GM12878 (cell line): ENCODE results near the gene EDEM3. TPM values are rescaled to one million over a fixed set of nuclear protein-coding genes. Genes with fewer than 3 reads are reported as not detected.
A peak's percentile ranks its signal among the peaks of the same experiment; 100 is the strongest.

Source experiments
- ATAC-seq: fragments of 200-7000 bp; cut with Tn5 transposase; 3 replicates; pipeline ENCODE4 v1.9.1; 2020; ENCODE audit warnings: mild to moderate bottlenecking, moderate library complexity
- BruUV-seq: library from RNA; stranded (reverse); fragments of 400-500 nt; replicated peaks from 2 replicates; lab custom pipeline; 2021; lab: Mats Ljungman, UMichigan
- CTCF ChIA-PET: fragments of 300-600 bp; sonication (Branson Sonifier 250); formaldehyde crosslinking; extraction: SDS; loops from one replicate; lab custom pipeline; 2021; ENCODE audit warnings: inconsistent platforms; lab: Yijun Ruan, JAX
- POLR2A ChIA-PET: fragments of 350-600 bp; formaldehyde crosslinking; extraction: SDS; loops from one replicate; lab custom pipeline; 2021; ENCODE audit warnings: inconsistent platforms; lab: Charles Lee
- RAD21 ChIA-PET: fragments of 300-600 bp; sonication (Branson Sonifier 250); formaldehyde crosslinking; loops from one replicate; lab custom pipeline; 2023; ENCODE audit warnings: antibody characterized with exemption; ENCODE audit not compliant: unreplicated experiment; lab: Charles Lee
- SMC1A ChIA-PET: fragments of 300-600 bp; sonication (Branson Sonifier 250); formaldehyde crosslinking; loops from one replicate; lab custom pipeline; 2023; ENCODE audit not compliant: unreplicated experiment, uncharacterized antibody; lab: Charles Lee
- DNase-seq: peaks from one replicate; pipeline ENCODE4 v3.0.0-alpha.2; 2011; ENCODE audit warnings: low read depth, low spot score
- FAIRE-seq: peaks from 3 replicates; lab custom pipeline; 2011; peaks lifted over from hg19 to GRCh38; lab: Jason Lieb, UNC
- H2AFZ ChIP-seq: 2 replicates; pipeline ENCODE4 v1.6.0; 2011; ENCODE audit warnings: low read depth, low read length, control low read depth; ENCODE audit not compliant: control insufficient read depth
- H3K27ac ChIP-seq: 2 replicates; pipeline ENCODE4 v1.5.1; 2011; ENCODE audit warnings: control low read depth; ENCODE audit not compliant: control insufficient read depth, insufficient read depth
- H3K27me3 ChIP-seq, 2 experiments: replicated peaks in 1 of 2; 2 replicates each; pipeline versions ENCODE4 v1.6.0 to v1.6.1; 2011; ENCODE audit warnings: low read length in 1 of 2; ENCODE audit not compliant: control insufficient read depth in 2 of 2, insufficient read depth in 2 of 2
- H3K36me3 ChIP-seq, 2 experiments: 2 replicates each; pipeline ENCODE4 v1.5.1; 2011; ENCODE audit warnings: low read length in 1 of 2; ENCODE audit not compliant: control insufficient read depth in 2 of 2, insufficient read depth in 2 of 2
- H3K4me1 ChIP-seq: 2 replicates; pipeline ENCODE4 v1.6.1; 2011; ENCODE audit warnings: mild to moderate bottlenecking, low read length, moderate library complexity, mixed read lengths; ENCODE audit not compliant: control insufficient read depth, insufficient read depth
- H3K4me2 ChIP-seq: 2 replicates; pipeline ENCODE4 v1.6.0; 2011; ENCODE audit warnings: control low read depth; ENCODE audit not compliant: control insufficient read depth, insufficient read depth
- H3K4me3 ChIP-seq: fragments of 200-600 bp; sonication (generic); 2 replicates; pipeline ENCODE4 v1.5.1; 2016
- H3K79me2 ChIP-seq: 2 replicates; pipeline ENCODE4 v1.6.0; 2011; ENCODE audit warnings: low read length; ENCODE audit not compliant: control insufficient read depth, insufficient read depth
- H3K9ac ChIP-seq: 2 replicates; pipeline ENCODE4 v1.8.0; 2011; ENCODE audit warnings: low read length, control low read depth, mixed read lengths; ENCODE audit not compliant: control insufficient read depth, insufficient read depth
- H3K9me3 ChIP-seq: replicated peaks from 3 replicates; pipeline ENCODE4 v1.5.1; 2011; ENCODE audit warnings: mild to moderate bottlenecking, low read length; ENCODE audit not compliant: control insufficient read depth, insufficient read depth
- H4K20me1 ChIP-seq: 2 replicates; pipeline ENCODE4 v1.6.0; 2011; ENCODE audit not compliant: control insufficient read depth, insufficient read depth
- BHLHE40 ChIP-seq, 2 experiments: fragments of 450-650 bp in 1 of 2; IDR thresholded peaks; 2 replicates each; pipeline ENCODE4 v1.6.1; 2011 to 2017; ENCODE audit warnings: low read depth in 2 of 2, borderline replicate concordance in 1 of 2, improper control_type of control experiment in 1 of 2, low read length in 1 of 2, mild to moderate bottlenecking in 1 of 2
- CTCF ChIP-seq, 3 experiments: IDR thresholded peaks in 2 of 3; conservative IDR thresholded peaks in 1 of 3; 2 replicates each; pipeline ENCODE4 v1.5.1; 2011; ENCODE audit warnings: low read depth in 3 of 3, low read length in 3 of 3, mild to moderate bottlenecking in 3 of 3, control low read depth in 2 of 3, moderate library complexity in 2 of 3, inconsistent platforms in 1 of 3, mixed read lengths in 1 of 3; ENCODE audit not compliant: control insufficient read depth in 2 of 3, insufficient read depth in 1 of 3; ENCODE audit errors: extremely low read depth in 1 of 3
- HSF1 ChIP-seq: fragments of 150-350 bp; IDR thresholded peaks from 2 replicates; pipeline ENCODE4 v1.6.1; 2014; ENCODE audit warnings: mild to moderate bottlenecking, low read depth, low read length
- JUNB ChIP-seq: IDR thresholded peaks from 2 replicates; pipeline ENCODE4 v1.6.1; 2016; ENCODE audit warnings: antibody characterized with exemption, mild to moderate bottlenecking
- KAT2A ChIP-seq: conservative IDR thresholded peaks from 2 replicates; pipeline ENCODE4 v1.6.1; 2011; ENCODE audit warnings: low read depth, low read length; ENCODE audit not compliant: control insufficient read depth
- MTA3 ChIP-seq: IDR thresholded peaks from 2 replicates; pipeline ENCODE4 v1.6.1; 2012; ENCODE audit warnings: low read length, inconsistent platforms, borderline replicate concordance
- MXI1 ChIP-seq: fragments of 150-350 bp; IDR thresholded peaks from 2 replicates; pipeline ENCODE4 v1.6.1; 2011; ENCODE audit warnings: low read depth, mild to moderate bottlenecking, inconsistent platforms, low read length, improper control_type of control experiment
- NFIC ChIP-seq: IDR thresholded peaks from 2 replicates; pipeline ENCODE4 v1.6.1; 2012; ENCODE audit warnings: low read depth, mild to moderate bottlenecking, inconsistent platforms, low read length, moderate library complexity
- POLR2AphosphoS5 ChIP-seq: IDR thresholded peaks from 2 replicates; pipeline ENCODE4 v1.6.1; 2011; ENCODE audit warnings: mild to moderate bottlenecking, low read length, inconsistent platforms
- POU2F2 ChIP-seq: IDR thresholded peaks from 3 replicates; pipeline ENCODE4 v1.6.1; 2011; ENCODE audit warnings: low read depth, mild to moderate bottlenecking, low read length, borderline replicate concordance
- RUNX3 ChIP-seq: IDR thresholded peaks from 2 replicates; pipeline ENCODE4 v1.6.1; 2012; ENCODE audit warnings: low read length, inconsistent platforms
- SRF ChIP-seq, 2 experiments: IDR thresholded peaks; 2 replicates each; pipeline ENCODE4 v1.6.1; 2011; ENCODE audit warnings: low read depth in 2 of 2, low read length in 2 of 2, mild to moderate bottlenecking in 1 of 2, moderate library complexity in 1 of 2
- ZNF217 ChIP-seq: fragments of 450-650 bp; IDR thresholded peaks from 2 replicates; pipeline ENCODE4 v1.6.1; 2017; ENCODE audit warnings: antibody characterized with exemption, mild to moderate bottlenecking
- WGBS: methylation state at CpG from one replicate; pipeline ENCODE4 v1.1.6; 2016; ENCODE audit warnings: low lambda C conversion rate; ENCODE audit not compliant: insufficient replicate concordance, insufficient coverage; ENCODE audit errors: missing lambda C conversion rate; 5-methylcytosine and 5-hydroxymethylcytosine counted together
- in situ Hi-C: fragments of 300-500 bp; cut with MboI; formaldehyde crosslinking; loops from 9 replicates; pipeline ENCODE4 v1.14.3; 2018; ENCODE audit warnings: mixed read lengths
- intact Hi-C: fragments of 100-400 bp; cut with micrococcal nuclease; formaldehyde crosslinking; loops from one replicate; pipeline ENCODE4 v1.14.2; 2022; ENCODE audit not compliant: unreplicated experiment
- polyA plus RNA-seq, 11 experiments: library from polyadenylated mRNA; depleted of rRNA in 4 of 11; unstranded in 6 of 11; stranded (reverse) in 5 of 11; fragments of >200 nt; fragmentation: Nextera tagmentation in 4 of 11; fragmentation: Illumina TruSeq in 1 of 11; extraction: Ambion mirVana in 4 of 11; extraction: Trizol in 1 of 11; gene quantifications; 1 replicate in 1 of 11; 2 replicates in 10 of 11; pipeline versions ENCODE4 v1.2.1 to v1.2.3, GENCODE V29; 2011 to 2016; ENCODE audit warnings: inconsistent platforms in 2 of 11, missing spikeins in 2 of 11, low read depth in 1 of 11
- total RNA-seq, 4 experiments: library from RNA; depleted of rRNA in 3 of 4; stranded (reverse); fragments of >200 nt in 3 of 4; fragmentation: Illumina TruSeq in 1 of 4; extraction: Trizol in 1 of 4; gene quantifications; 2 replicates each; pipeline versions ENCODE4 v1.2.1 to v1.2.3, GENCODE V29; 2013 to 2021
- TF ChIP-seq, protein P1 (sequence below): fragments of 450-650 bp; formaldehyde crosslinking; IDR thresholded peaks from 2 replicates; pipeline ENCODE4 v1.5.0; 2022; ENCODE audit warnings: mild to moderate bottlenecking, missing genetic modification characterization

EDEM3 gene
- total and polyA plus RNA-seq, 10 of the 15 experiments (the other 5 are each of a cell fraction or from before 2014, with no cell fraction given) = 6.4 to 19.3 (median 14.3) TPM

DNA sequence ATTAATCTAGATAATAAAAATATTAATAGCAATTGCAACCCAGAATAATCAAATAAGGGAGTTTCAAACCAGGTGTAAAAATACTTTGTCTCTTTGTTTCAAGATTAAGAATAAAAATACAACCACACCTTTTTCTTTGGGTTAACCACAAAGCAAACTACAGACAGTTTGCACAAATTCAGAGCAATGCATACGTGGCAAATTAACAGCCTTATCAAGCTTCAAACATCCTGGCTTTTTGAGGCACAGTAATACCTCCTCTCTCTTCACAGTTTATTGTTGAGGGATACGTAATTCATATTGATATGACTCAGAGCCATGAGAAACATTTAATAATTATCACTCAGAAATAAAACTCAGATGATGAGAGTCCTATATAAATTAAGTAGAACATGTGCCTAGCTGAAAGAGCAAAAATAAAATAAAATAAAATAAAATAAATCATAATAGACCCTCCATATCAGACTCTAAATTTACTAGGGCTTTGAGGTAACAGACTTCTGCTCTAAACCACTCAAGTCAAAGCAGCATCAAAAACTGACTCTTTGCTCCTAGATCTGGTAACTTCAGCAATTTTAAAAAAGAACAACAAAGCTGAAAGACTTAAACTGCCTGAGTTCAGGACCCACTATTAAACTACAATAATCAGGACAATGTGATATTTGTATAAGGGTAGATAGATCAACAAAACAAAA is 11.4 kb downstream of the EDEM3 start:
- H3K79me2 ChIP-seq = peaks cover 14% of the 10 kb centered on the region
- H3K27me3 ChIP-seq = no peaks in the 10 kb centered on the region
- SMC1A ChIA-PET = interaction anchor here (1.4 to 4.4 kb wide), 2 partner anchors 9 to 11 kb away, joined by 3 to 39 read pairs; partner anchors contain the start of gene EDEM3
- no peak overlapping the region for H2AFZ ChIP-seq
- no TSS peak for BruUV-seq
- peak overlapping the region; percentile 71 for H3K27ac ChIP-seq
- H4K20me1 ChIP-seq = no peaks in the 10 kb centered on the region
- POLR2A ChIA-PET = interaction anchor here (0.9 to 1.7 kb wide), 3 partner anchors 8 to 12 kb away, joined by 3 to 13 read pairs (median 3); partner anchors contain the start of gene EDEM3
- peak; percentile 57 for DNase-seq
- peak; percentile 74 for ATAC-seq
- H3K36me3 ChIP-seq = no peaks in the 10 kb centered on the region
- in situ Hi-C loops = loop anchor here (25.0 kb wide), 1 partner anchor 1619 kb away; no protein-coding TSS in a partner anchor
- CTCF ChIA-PET = interaction anchor here (0.8 to 2.2 kb wide), 4 partner anchors 9 to 228 kb away, joined by 3 to 11 read pairs (median 3); no protein-coding TSS in a partner anchor
- intact Hi-C loops = no loop called here
- H3K4me1 ChIP-seq = peaks cover 35% of the 10 kb centered on the region
- H3K4me3 ChIP-seq = 0 out of 2 replicates have a peak overlapping the region, but pooled peaks have one; percentile 35
- H3K9me3 ChIP-seq = no peaks in the 10 kb centered on the region
- FAIRE-seq = no peak
- 13% methylated on average over 2 of the region's 2 CpGs for WGBS
- RAD21 ChIA-PET = interaction anchor here (0.9 to 2.3 kb wide), 4 partner anchors 9 to 425 kb away, joined by 3 to 11 read pairs (median 3); partner anchors contain the start of gene EDEM3
- H3K9ac ChIP-seq = peak overlapping the region; percentile 38; the same call in 1 of the 2 replicates
- H3K4me2 ChIP-seq = peak overlapping the region; percentile 39
- peak; percentile 96 for TF ChIP-seq RUNX3
- peak; percentile 84 for TF ChIP-seq NFIC
- peak; percentile 84 for TF ChIP-seq JUNB
- TF ChIP-seq POLR2AphosphoS5 = no peak
- TF ChIP-seq POU2F2 = peak; percentile 63; the same call in 1 of the 3 replicates
- TF ChIP-seq CTCF (IDR thresholded peaks at IDR 0.05 in 2 of 3, conservative IDR thresholded peaks at IDR 0.05 in 1 of 3; ENCODE audit: control insufficient read depth in 2 of 3, extremely low read depth in 1 of 3, insufficient read depth in 1 of 3, low read depth in 3 of 3, low read length in 3 of 3) = no peak
- TF ChIP-seq HSF1 = no peak
- peak; percentile 45; the same call in 1 of the 2 replicates for TF ChIP-seq ZNF217
- TF ChIP-seq SRF (IDR thresholded peaks at IDR 0.05; ENCODE audit: low read depth in 2 of 2, low read length in 2 of 2) = no peak
- TF ChIP-seq, protein P1, sequence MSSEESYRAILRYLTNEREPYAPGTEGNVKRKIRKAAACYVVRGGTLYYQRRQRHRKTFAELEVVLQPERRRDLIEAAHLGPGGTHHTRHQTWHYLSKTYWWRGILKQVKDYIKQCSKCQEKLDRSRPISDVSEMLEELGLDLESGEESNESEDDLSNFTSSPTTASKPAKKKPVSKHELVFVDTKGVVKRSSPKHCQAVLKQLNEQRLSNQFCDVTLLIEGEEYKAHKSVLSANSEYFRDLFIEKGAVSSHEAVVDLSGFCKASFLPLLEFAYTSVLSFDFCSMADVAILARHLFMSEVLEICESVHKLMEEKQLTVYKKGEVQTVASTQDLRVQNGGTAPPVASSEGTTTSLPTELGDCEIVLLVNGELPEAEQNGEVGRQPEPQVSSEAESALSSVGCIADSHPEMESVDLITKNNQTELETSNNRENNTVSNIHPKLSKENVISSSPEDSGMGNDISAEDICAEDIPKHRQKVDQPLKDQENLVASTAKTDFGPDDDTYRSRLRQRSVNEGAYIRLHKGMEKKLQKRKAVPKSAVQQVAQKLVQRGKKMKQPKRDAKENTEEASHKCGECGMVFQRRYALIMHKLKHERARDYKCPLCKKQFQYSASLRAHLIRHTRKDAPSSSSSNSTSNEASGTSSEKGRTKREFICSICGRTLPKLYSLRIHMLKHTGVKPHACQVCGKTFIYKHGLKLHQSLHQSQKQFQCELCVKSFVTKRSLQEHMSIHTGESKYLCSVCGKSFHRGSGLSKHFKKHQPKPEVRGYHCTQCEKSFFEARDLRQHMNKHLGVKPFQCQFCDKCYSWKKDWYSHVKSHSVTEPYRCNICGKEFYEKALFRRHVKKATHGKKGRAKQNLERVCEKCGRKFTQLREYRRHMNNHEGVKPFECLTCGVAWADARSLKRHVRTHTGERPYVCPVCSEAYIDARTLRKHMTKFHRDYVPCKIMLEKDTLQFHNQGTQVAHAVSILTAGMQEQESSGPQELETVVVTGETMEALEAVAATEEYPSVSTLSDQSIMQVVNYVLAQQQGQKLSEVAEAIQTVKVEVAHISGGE (CRISPR knock-in tag) = no peak
- TF ChIP-seq KAT2A = no peak
- peak in 1 of 2 experiments; percentile 28; a peak in 1 of 4 replicates for TF ChIP-seq BHLHE40 (IDR thresholded peaks at IDR 0.05; ENCODE audit: borderline replicate concordance in 1 of 2, low read depth in 2 of 2, low read length in 1 of 2)
- no peak for TF ChIP-seq MTA3
- TF ChIP-seq MXI1 = peak; percentile 61; the same call in 1 of the 2 replicates
